ENCODE measurements around the gene TRABD2B. TPM values are rescaled to one million over a fixed set of nuclear protein-coding genes. Genes with fewer than 3 reads are reported as not detected.
"Not testable (repeated sequence)": the region's sequence is repeated elsewhere in the genome, so short reads cannot be mapped to it uniquely, and the experiment has no call there.

Gene TRABD2B
- polyA plus RNA-seq, 3 donors = 23.1 to 26.6 (median 24.7) TPM

- DNase-seq = no peak
These were observed 24.2 kb downstream of the TRABD2B start for GRCh38 chr1:47972864-47973432.

GRCh38 chr1:47971385-47972160, 25.6 kb downstream of the TRABD2B start:
- DNase-seq = no peak

DNA sequence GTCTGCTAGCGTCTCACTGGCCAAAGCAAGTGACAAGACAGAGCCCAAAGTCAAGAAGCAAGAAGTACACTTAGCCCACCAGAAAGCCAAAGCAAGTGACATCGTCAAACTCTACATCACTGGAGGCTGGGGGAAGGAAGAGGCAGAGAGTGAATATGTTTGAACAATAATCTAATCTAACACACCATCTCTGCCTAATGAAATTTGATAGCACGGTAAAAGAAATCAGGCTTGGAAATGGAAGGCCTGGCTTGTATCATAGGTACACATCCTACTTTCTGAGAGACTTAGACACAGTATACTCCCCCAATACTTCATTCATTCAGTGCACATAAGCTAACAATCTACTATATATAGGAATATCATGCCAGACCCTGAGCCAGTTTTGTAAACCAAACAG, 26.3 kb downstream of the TRABD2B start:
- DNase-seq = no peak

- DNase-seq = no peak
These were observed 27.7 kb downstream of the TRABD2B start for GRCh38 chr1:47969478-47969877.

- no peak for DNase-seq
These were observed 28.7 kb downstream of the TRABD2B start for GRCh38 chr1:47968556-47968888.

- DNase-seq = no peak
These were observed 29.2 kb downstream of the TRABD2B start for GRCh38 chr1:47967864-47968555.

- no peak for DNase-seq
These were observed 31.4 kb downstream of the TRABD2B start for GRCh38 chr1:47965816-47966215.

- no peak for DNase-seq
These were observed 32.5 kb downstream of the TRABD2B start for GRCh38 chr1:47964636-47965035.

DNA sequence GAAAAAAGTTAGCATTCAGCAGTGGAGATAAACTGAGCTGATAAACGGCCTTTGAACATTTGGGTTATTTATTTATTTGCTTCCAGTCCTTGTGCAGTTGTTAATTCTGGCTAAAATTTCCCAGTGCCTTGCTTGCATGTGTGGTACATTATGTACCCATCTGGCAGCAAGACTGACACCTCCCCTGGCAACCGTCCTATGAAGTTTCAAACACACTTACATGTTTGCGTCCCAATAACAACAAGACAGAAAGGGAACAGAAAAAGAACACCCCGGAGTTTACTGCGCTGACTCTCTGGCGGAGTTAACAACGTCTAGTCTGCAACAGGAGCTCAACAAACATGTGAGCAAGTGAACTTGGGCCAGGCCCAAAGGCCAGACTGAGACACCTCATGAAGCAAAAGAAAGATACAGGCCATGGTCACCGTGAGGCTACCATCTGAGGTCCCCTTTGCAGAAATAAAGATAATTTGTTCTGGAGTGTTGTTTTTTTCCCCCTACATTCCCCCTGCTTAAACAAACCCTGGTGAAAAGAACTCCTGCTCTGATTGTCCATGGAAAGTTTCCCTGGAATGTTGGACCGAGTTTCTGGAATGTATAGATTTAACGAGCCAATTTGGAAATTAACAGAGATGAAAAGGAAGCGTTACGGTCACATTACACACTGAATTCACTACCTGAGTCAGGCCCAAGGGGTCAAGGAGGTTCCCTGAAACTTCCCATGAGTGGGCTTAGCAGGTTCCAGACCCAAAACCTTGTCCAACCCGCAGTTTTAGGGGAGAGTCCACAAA, 33.4 kb downstream of the TRABD2B start:
- DNase-seq = no peak

DNA sequence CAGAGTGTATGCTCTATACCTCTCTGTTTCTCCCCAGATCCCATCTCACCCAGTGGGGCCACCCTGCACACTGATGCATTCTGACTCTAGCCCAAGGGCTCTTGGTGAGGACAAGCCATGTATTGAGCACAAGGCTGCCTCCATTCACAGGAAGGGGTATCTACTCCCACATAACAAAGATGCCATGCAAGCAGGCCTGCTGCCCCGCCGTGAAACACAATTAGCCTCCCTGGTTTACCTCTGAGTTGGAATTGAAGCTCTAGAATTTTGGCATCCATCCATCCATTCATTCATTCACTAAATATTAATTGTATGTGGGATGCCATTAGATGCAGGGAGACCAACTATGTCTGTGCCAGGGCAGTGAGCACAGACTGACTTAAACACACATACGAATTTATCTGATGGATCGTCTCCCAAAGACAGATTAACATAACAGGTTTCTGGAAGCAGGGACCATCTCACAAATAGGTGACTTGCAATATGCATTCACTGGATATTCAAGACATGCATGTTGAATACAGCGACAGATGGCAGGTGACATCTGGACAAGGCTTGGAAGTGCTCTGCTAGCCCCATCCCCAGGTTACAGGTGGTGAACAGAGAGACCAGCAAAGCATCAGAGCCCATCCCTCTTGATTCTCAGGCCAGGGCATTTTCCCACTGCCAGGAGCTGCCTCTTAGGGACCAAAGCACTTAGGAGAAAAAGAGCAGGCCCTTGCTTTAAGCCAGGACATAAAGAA, 34.3 kb downstream of the TRABD2B start:
- no peak for DNase-seq

DNA sequence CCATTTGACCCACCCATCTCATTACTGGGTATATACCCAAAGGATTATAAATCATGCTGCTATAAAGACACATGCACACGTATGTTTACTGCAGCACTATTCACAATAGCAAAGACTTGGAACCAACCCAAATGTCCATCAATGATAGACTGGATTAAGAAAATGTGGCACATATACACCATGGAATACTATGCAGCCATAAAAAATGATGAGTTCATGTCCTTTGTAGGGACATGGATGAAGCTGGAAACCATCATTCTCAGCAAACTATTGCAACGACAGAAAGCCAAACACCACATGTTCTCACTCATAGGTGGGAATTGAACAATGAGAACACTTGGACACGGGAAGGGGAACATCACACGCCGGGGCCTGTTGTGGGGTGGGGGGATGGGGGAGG, 35.4 kb downstream of the TRABD2B start:
- not testable (repeated sequence) for DNase-seq

DNA sequence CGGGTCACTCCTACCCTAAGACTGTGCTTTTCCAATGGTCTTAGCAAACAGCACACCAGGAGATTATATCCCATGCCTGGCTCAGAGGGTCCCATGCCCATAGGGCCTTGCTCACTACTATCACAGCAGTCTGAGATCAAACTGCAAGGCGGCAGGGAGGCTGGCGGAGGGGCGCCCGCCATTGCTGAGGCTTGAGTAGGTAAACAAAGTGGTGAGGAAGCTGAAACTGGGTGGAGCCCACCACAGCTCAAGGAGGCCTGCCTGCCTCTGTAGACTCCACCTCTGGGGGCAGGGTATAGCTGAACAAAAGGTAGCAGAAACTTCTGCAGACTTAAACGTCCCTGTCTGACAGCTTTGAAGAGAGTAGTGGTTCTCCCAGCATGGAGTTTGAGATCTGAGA, 40.7 kb downstream of the TRABD2B start:
- DNase-seq = not testable (repeated sequence)

DNA sequence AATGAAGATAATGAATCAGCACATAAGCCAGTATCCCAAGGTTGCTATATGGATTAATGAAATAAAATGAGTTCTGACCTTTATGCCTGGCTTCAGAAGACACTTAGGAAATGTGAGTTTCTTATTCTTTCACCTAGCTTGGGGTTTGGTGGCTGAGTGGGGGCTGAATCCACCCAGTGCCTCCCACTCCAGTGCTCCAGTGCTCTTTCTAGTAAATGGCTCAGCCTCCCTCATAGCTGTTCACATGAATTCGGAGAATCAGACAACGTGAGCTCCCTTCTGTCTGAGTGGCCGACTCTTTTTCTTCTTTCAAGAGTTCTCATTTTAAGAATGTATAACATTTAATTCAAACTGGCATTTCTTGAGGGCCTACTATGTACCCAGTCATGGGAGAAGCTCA, 43.5 kb downstream of the TRABD2B start:
- no peak for DNase-seq

GRCh38 chr1:47951545-47952235, 45.5 kb downstream of the TRABD2B start:
- DNase-seq = no peak

GRCh38 chr1:47951026-47951425, 46.2 kb downstream of the TRABD2B start:
- no peak for DNase-seq

DNA sequence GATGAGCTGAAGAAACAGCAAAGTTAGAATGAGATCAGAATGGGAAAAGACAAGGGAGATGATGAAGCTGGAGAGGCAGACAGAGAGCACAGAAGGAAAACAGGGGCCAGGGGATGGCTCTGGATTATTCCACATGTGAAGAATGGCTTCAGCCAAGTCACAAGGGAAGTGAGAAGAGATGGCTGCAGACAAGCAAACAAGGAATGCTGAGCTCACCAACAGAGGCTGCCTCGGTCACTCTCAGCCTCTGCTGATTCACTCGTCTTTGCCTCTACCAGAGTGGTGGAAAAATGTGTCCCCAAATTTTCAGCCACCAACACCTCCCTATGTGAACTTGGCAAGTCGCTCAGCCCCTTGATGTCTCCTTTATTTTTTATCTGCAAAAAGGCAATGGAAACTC, 46.7 kb downstream of the TRABD2B start:
- DNase-seq = no peak

DNA sequence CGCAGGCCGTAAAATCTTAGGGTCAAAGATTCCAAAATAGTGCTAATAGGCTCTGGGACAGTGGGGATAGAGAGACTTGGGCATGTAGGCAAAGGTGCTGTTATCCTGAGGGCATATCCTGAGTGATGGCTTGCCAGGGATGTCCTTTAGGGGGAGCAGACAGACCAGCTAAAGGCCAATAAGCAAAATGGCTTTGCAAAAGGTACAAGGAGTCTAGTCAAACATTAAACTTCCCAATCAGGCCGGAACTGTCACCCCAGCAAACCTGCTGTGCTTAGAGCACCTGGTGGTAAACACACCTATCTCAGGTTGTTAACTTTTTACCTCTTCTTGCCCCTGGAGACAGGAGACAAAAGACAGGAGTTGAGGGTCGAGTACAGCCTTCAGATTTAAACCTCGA, 49.1 kb downstream of the TRABD2B start:
- no peak for DNase-seq

- DNase-seq = no peak
These were observed 49.7 kb downstream of the TRABD2B start for GRCh38 chr1:47947531-47947930.

DNA sequence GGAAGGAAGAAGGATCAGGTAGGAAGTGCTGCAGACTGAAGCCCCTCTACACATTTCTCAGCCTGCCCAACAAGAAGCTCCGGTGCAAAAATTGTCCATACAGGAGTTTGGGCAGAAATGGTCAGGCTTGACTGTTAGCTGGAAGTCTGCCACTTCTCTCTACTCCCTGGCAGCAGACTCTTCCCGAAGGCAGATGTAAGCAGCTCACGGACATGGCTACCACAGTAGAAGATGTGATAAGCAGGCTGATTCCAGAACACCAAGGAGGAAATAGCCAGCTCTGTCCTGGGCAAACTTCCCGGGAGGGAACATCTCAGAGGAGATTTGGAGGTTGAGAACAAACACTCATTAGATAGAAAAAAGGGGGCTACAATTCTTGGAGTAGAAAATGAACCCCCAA, 52.6 kb downstream of the TRABD2B start:
- no peak for DNase-seq

GRCh38 chr1:47942240-47942629, 55.0 kb downstream of the TRABD2B start:
- DNase-seq = no peak

- DNase-seq = no peak
These were observed 55.5 kb downstream of the TRABD2B start for GRCh38 chr1:47941609-47942239.
